VCaP (cell line): ENCODE measurements around the gene SLC25A13.

ENCODE experiments used
- H3K27ac ChIP-seq: fragments of 450-650 bp; 2 replicates; pipeline ENCODE4 v1.5.1; 2017
- CTCF ChIP-seq: fragments of 450-650 bp; conservative IDR thresholded peaks from 2 replicates; pipeline ENCODE4 v1.5.1; 2017; ENCODE audit warnings: mild to moderate bottlenecking, moderate library complexity

SLC25A13 gene

GRCh38 chr7:96238474-96238873, 83.4 kb downstream of the SLC25A13 start:
- H3K27ac ChIP-seq = no peak overlapping the region
- TF ChIP-seq CTCF = no peak

- H3K27ac ChIP-seq = no peak overlapping the region
- no peak for TF ChIP-seq CTCF
Measured at GRCh38 chr7:96237040-96237439, 84.9 kb downstream of the SLC25A13 start.

- H3K27ac ChIP-seq = no peak overlapping the region
- TF ChIP-seq CTCF = no peak
Measured at GRCh38 chr7:96236198-96237039, 85.5 kb downstream of the SLC25A13 start.

GRCh38 chr7:96235281-96235680, 86.6 kb downstream of the SLC25A13 start:
- TF ChIP-seq CTCF = no peak
- no peak overlapping the region for H3K27ac ChIP-seq

- no peak for TF ChIP-seq CTCF
Measured at GRCh38 chr7:96233528-96234154, 88.3 kb downstream of the SLC25A13 start.

DNA sequence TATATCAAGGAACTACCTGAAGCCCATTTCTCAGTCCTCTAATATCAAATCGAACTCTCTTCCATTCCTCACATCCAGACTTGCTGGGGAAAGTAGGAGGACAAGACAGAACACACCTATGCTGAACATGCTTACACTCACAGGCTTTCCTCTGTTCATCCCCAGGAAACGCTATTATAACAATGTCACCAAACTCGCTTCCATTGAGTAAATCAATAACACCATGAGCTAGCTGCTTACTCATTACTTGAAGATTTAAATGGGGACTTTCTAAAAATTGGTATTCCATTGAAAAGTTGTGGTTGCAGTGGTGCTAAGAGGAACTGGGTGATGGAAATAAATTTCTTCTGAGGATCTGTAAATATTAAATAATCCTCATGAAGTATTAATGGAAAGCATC, 88.8 kb downstream of the SLC25A13 start:
- TF ChIP-seq CTCF = no peak
- no peak overlapping the region for H3K27ac ChIP-seq

More at GRCh38 chr7:96233528-96234154, 88.3 kb downstream of the SLC25A13 start:
- no peak overlapping the region for H3K27ac ChIP-seq

DNA sequence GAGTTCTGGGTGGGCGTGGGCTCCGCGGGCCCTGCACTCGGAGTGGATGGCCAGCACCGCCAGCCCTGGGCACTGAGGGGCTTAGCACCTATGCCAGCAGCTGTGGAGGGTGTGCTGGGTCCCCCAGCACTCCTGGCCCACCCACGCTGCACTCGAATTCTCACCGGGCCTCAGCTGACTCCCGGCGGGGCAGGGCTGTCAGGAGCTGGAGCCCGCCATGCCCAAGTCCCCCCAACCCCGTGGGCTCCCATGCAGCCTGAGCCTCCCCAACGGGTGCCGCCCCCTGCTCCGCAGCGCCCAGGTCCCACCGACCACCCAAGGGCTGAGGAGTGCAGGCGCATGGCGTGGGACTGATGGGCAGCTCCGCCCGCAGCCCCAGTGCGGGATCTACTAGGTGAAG, 93.1 kb downstream of the SLC25A13 start:
- no peak overlapping the region for H3K27ac ChIP-seq
- TF ChIP-seq CTCF = no peak
